Measurements from ENCODE around the gene CRYBB1.

Gene CRYBB1

GRCh38 chr22:26577081-26577480, 40.7 kb downstream of the CRYBB1 start:
- no peak for DNase-seq (ENCODE audit: low read depth)

GRCh38 chr22:26576026-26576680, 41.7 kb downstream of the CRYBB1 start:
- DNase-seq (ENCODE audit: low read depth): no peak

GRCh38 chr22:26574001-26574723, 43.7 kb downstream of the CRYBB1 start:
- DNase-seq (ENCODE audit: low read depth): no peak

- DNase-seq (ENCODE audit: low read depth): no peak
These were observed 44.7 kb downstream of the CRYBB1 start for GRCh38 chr22:26573026-26573662.

- DNase-seq (ENCODE audit: low read depth): no peak
These were observed 46.8 kb downstream of the CRYBB1 start for GRCh38 chr22:26570864-26571525.

- no peak for DNase-seq (ENCODE audit: low read depth)
These were observed 47.7 kb downstream of the CRYBB1 start for GRCh38 chr22:26570115-26570514.

- no peak for DNase-seq (ENCODE audit: low read depth)
These were observed 49.6 kb downstream of the CRYBB1 start for GRCh38 chr22:26568207-26568706.

- DNase-seq (ENCODE audit: low read depth): no peak
These were observed 50.2 kb downstream of the CRYBB1 start for GRCh38 chr22:26567610-26568009.

- no peak for DNase-seq (ENCODE audit: low read depth)
These were observed 50.8 kb downstream of the CRYBB1 start for GRCh38 chr22:26566994-26567393.

GRCh38 chr22:26565889-26566288, 51.9 kb downstream of the CRYBB1 start:
- no peak for DNase-seq (ENCODE audit: low read depth)

- no peak for DNase-seq (ENCODE audit: low read depth)
These were observed 52.6 kb downstream of the CRYBB1 start for GRCh38 chr22:26565181-26565580.

- no peak for DNase-seq (ENCODE audit: low read depth)
These were observed 53.2 kb downstream of the CRYBB1 start for GRCh38 chr22:26564672-26565071.

GRCh38 chr22:26564181-26564580, 53.6 kb downstream of the CRYBB1 start:
- DNase-seq (ENCODE audit: low read depth): no peak

- no peak for DNase-seq (ENCODE audit: low read depth)
These were observed 54.8 kb downstream of the CRYBB1 start for GRCh38 chr22:26563022-26563421.

- no peak for DNase-seq (ENCODE audit: low read depth)
These were observed 55.9 kb downstream of the CRYBB1 start for GRCh38 chr22:26561756-26562417.

GRCh38 chr22:26559961-26560575, 57.8 kb downstream of the CRYBB1 start:
- DNase-seq (ENCODE audit: low read depth): no peak

- no peak for DNase-seq (ENCODE audit: low read depth)
These were observed 59.5 kb downstream of the CRYBB1 start for GRCh38 chr22:26558248-26558895.

- no peak for DNase-seq (ENCODE audit: low read depth)
These were observed 60.9 kb downstream of the CRYBB1 start for GRCh38 chr22:26556904-26557303.

- no peak for DNase-seq (ENCODE audit: low read depth)
These were observed 62.3 kb downstream of the CRYBB1 start for GRCh38 chr22:26555478-26555877.

- DNase-seq (ENCODE audit: low read depth): no peak
These were observed 62.9 kb downstream of the CRYBB1 start for GRCh38 chr22:26554956-26555355.
